H1 (cell line): ENCODE data around the gene SFT2D1. TPM values are rescaled to one million over a fixed set of nuclear protein-coding genes. Genes with fewer than 3 reads are reported as not detected.

Experiments
- CTCF ChIA-PET: fragments of 300-600 bp; sonication (Branson Sonifier 250); formaldehyde crosslinking; loops from one replicate; lab custom pipeline; 2021; ENCODE audit not compliant: partially characterized antibody; lab: Charles Lee
- POLR2A ChIA-PET: fragments of 300-600 bp; sonication (Branson Sonifier 250); formaldehyde crosslinking; loops from one replicate; lab custom pipeline; 2021; ENCODE audit warnings: inconsistent platforms; ENCODE audit not compliant: partially characterized antibody; lab: Charles Lee
- DNase-seq, 2 experiments: peaks; one replicate each; pipeline versions ENCODE4 v3.0.0 to v3.0.0-alpha.2; 2010 to 2022; ENCODE audit warnings: low spot score in 2 of 2, low read depth in 1 of 2, mixed read lengths in 1 of 2
- FAIRE-seq: peaks from 2 replicates; lab custom pipeline; 2011; peaks lifted over from hg19 to GRCh38; lab: Jason Lieb, UNC
- H2AFZ ChIP-seq: 2 replicates; pipeline ENCODE4 v1.8.1; 2012; ENCODE audit warnings: low read length, inconsistent platforms
- H2AK5ac ChIP-seq: 2 replicates; pipeline ENCODE4 v1.6.1; 2013; ENCODE audit warnings: low read depth, low read length
- H2BK120ac ChIP-seq: replicated peaks from 2 replicates; pipeline ENCODE3; 2013; ENCODE audit warnings: low read depth, low read length, inconsistent platforms
- H2BK12ac ChIP-seq: 2 replicates; pipeline ENCODE4 v1.6.1; 2013; ENCODE audit warnings: low read depth, low read length
- H2BK15ac ChIP-seq: 2 replicates; pipeline ENCODE4 v1.6.1; 2013; ENCODE audit warnings: low read length
- H2BK20ac ChIP-seq: 2 replicates; pipeline ENCODE4 v1.6.1; 2013; ENCODE audit warnings: low read length
- H2BK5ac ChIP-seq: 2 replicates; pipeline ENCODE4 v1.6.1; 2013; ENCODE audit warnings: low read depth, low read length
- H3K14ac ChIP-seq: 2 replicates; pipeline ENCODE4 v1.6.1; 2013; ENCODE audit warnings: inconsistent platforms; ENCODE audit not compliant: insufficient read length
- H3K18ac ChIP-seq: 2 replicates; pipeline ENCODE4 v1.6.1; 2013; ENCODE audit warnings: low read length; ENCODE audit errors: extremely low read depth
- H3K23ac ChIP-seq: 2 replicates; pipeline ENCODE4 v1.6.1; 2013; ENCODE audit warnings: inconsistent platforms; ENCODE audit not compliant: insufficient read length
- H3K23me2 ChIP-seq: 2 replicates; pipeline ENCODE4 v1.6.1; 2013; ENCODE audit warnings: low read depth, low read length
- H3K27ac ChIP-seq: 2 replicates; pipeline ENCODE4 v1.6.1; 2011; ENCODE audit warnings: low read depth, low read length, inconsistent platforms
- H3K27me3 ChIP-seq, 4 experiments: replicated peaks in 1 of 4; 1 replicate in 1 of 4; 2 replicates in 3 of 4; pipeline versions ENCODE4 v1.6.1 to v1.8.1; 2011 to 2013; ENCODE audit warnings: low read length in 3 of 4, mild to moderate bottlenecking in 3 of 4, inconsistent platforms in 2 of 4, mixed read lengths in 2 of 4, moderate library complexity in 1 of 4; ENCODE audit not compliant: control insufficient read depth in 3 of 4, insufficient read depth in 3 of 4; ENCODE audit errors: extremely low read depth in 1 of 4
- H3K36me3 ChIP-seq, 4 experiments: 2 replicates each; pipeline versions ENCODE4 v1.6.1 to v1.8.1; 2011 to 2013; ENCODE audit warnings: mild to moderate bottlenecking in 4 of 4, low read length in 3 of 4, moderate library complexity in 2 of 4, control low read depth in 1 of 4, inconsistent platforms in 1 of 4; ENCODE audit not compliant: insufficient read depth in 4 of 4, control insufficient read depth in 2 of 4
- H3K4ac ChIP-seq: replicated peaks from 2 replicates; pipeline ENCODE3; 2013; ENCODE audit warnings: low read length, low read depth, mixed read lengths, inconsistent platforms; ENCODE audit not compliant: insufficient read length
- H3K4me1 ChIP-seq, 4 experiments: replicated peaks in 1 of 4; 1 replicate in 1 of 4; 2 replicates in 3 of 4; pipeline versions ENCODE4 v1.6.1 to v1.8.1; 2011 to 2013; ENCODE audit warnings: low read length in 3 of 4, inconsistent platforms in 2 of 4, mixed read lengths in 1 of 4; ENCODE audit not compliant: insufficient read depth in 4 of 4, control insufficient read depth in 3 of 4
- H3K4me2 ChIP-seq, 2 experiments: 2 replicates each; pipeline versions ENCODE4 v1.6.1 to v1.8.1; 2011 to 2013; ENCODE audit warnings: low read depth in 2 of 2, low read length in 2 of 2, control low read depth in 1 of 2, inconsistent platforms in 1 of 2, mild to moderate bottlenecking in 1 of 2; ENCODE audit not compliant: insufficient read depth in 1 of 2
- H3K4me3 ChIP-seq, 4 experiments: fragments of 200-600, 300-600 bp in 1 of 4; sonication (generic), shearing (Covaris generic), sonication (Bioruptor Twin) in 1 of 4; 2 replicates each; pipeline versions ENCODE4 v1.5.1 to v1.8.1; 2011 to 2016; ENCODE audit warnings: low read length in 4 of 4, low read depth in 3 of 4, control low read depth in 2 of 4, inconsistent platforms in 2 of 4, mild to moderate bottlenecking in 2 of 4, mixed read lengths in 1 of 4, moderate library complexity in 1 of 4; ENCODE audit not compliant: insufficient read depth in 2 of 4; ENCODE audit errors: extremely low read depth in 1 of 4
- H3K56ac ChIP-seq: replicated peaks from 2 replicates; pipeline ENCODE3; 2013; ENCODE audit warnings: low read depth, mild to moderate bottlenecking, mixed read lengths, low read length, inconsistent platforms; ENCODE audit not compliant: insufficient read length
- H3K79me1 ChIP-seq: 2 replicates; pipeline ENCODE4 v1.6.1; 2013; ENCODE audit warnings: low read depth, low read length, control low read depth
- H3K79me2 ChIP-seq, 2 experiments: 2 replicates each; pipeline versions ENCODE4 v1.6.1 to v1.8.1; 2012 to 2013; ENCODE audit warnings: low read length in 2 of 2, mild to moderate bottlenecking in 2 of 2, inconsistent platforms in 1 of 2; ENCODE audit not compliant: insufficient read depth in 2 of 2, control insufficient read depth in 1 of 2
- H3K9ac ChIP-seq, 4 experiments: replicated peaks in 1 of 4; 1 replicate in 1 of 4; 2 replicates in 3 of 4; pipeline versions ENCODE4 v1.6.1 to v1.8.1; 2011 to 2013; ENCODE audit warnings: low read depth in 3 of 4, low read length in 3 of 4, control low read depth in 2 of 4, mild to moderate bottlenecking in 2 of 4, moderate library complexity in 2 of 4, inconsistent platforms in 1 of 4; ENCODE audit errors: extremely low read depth in 1 of 4
- H3K9me3 ChIP-seq, 2 experiments: 2 replicates each; pipeline versions ENCODE4 v1.6.1 to v1.8.1; 2012 to 2013; ENCODE audit warnings: mild to moderate bottlenecking in 2 of 2, moderate library complexity in 2 of 2, control low read depth in 1 of 2, inconsistent platforms in 1 of 2, low read depth in 1 of 2, low read length in 1 of 2, mixed read lengths in 1 of 2; ENCODE audit not compliant: insufficient read depth in 2 of 2
- H4K20me1 ChIP-seq, 2 experiments: replicated peaks in 1 of 2; 2 replicates each; pipeline versions ENCODE3 to v1.8.1; 2011 to 2013; ENCODE audit warnings: inconsistent platforms in 2 of 2, low read length in 2 of 2, mild to moderate bottlenecking in 1 of 2; ENCODE audit not compliant: insufficient read depth in 2 of 2, control insufficient read depth in 1 of 2
- H4K5ac ChIP-seq: 2 replicates; pipeline ENCODE4 v1.6.1; 2013; ENCODE audit warnings: low read length, low read depth, mixed read lengths, inconsistent platforms; ENCODE audit not compliant: insufficient read length
- H4K8ac ChIP-seq: 2 replicates; pipeline ENCODE4 v1.8.0; 2013; ENCODE audit warnings: mild to moderate bottlenecking, moderate library complexity, low read length, inconsistent platforms; ENCODE audit not compliant: insufficient read depth; ENCODE audit errors: extremely low read depth
- H4K91ac ChIP-seq: replicated peaks from 2 replicates; pipeline ENCODE3; 2013; ENCODE audit warnings: low read length, mixed read lengths, inconsistent platforms; ENCODE audit not compliant: insufficient read length
- BACH1 ChIP-seq: IDR thresholded peaks from 2 replicates; pipeline ENCODE4 v1.6.1; 2012; ENCODE audit warnings: low read length, improper control_type of control experiment
- CBX8 ChIP-seq: fragments of 300-800, 300-1000 bp; sonication (generic); IDR thresholded peaks from 2 replicates; pipeline ENCODE4 v1.7.1; 2016; ENCODE audit warnings: low read depth, low read length, borderline replicate concordance
- EGR1 ChIP-seq: IDR thresholded peaks from 2 replicates; pipeline ENCODE4 v1.6.1; 2011; ENCODE audit warnings: low read depth, low read length, borderline replicate concordance
- GABPA ChIP-seq: IDR thresholded peaks from 2 replicates; pipeline ENCODE4 v1.6.1; 2011; ENCODE audit warnings: mild to moderate bottlenecking, low read length, moderate library complexity, borderline replicate concordance; ENCODE audit not compliant: insufficient read depth
- JUN ChIP-seq: IDR thresholded peaks from 2 replicates; pipeline ENCODE4 v1.6.1; 2011; ENCODE audit warnings: low read depth, mild to moderate bottlenecking, improper control_type of control experiment, low read length
- JUND ChIP-seq: IDR thresholded peaks from 2 replicates; pipeline ENCODE4 v1.6.1; 2011; ENCODE audit warnings: mild to moderate bottlenecking, improper control_type of control experiment, low read length
- NRF1 ChIP-seq: IDR thresholded peaks from 2 replicates; pipeline ENCODE4 v1.6.1; 2011; ENCODE audit warnings: mild to moderate bottlenecking, low read depth, low read length, improper control_type of control experiment
- PHF8 ChIP-seq: fragments of 200-600 bp; sonication (generic); conservative IDR thresholded peaks from 2 replicates; pipeline ENCODE4 v1.7.1; 2012; ENCODE audit warnings: low read depth, mild to moderate bottlenecking, inconsistent platforms, low read length, moderate library complexity
- SRF ChIP-seq: IDR thresholded peaks from 2 replicates; pipeline ENCODE4 v1.6.1; 2011; ENCODE audit warnings: mild to moderate bottlenecking, low read depth, low read length, moderate library complexity
- WGBS, 2 experiments: shearing (Covaris generic) in 1 of 2; methylation state at CpG; one replicate each; pipeline versions ENCODE4 v1.1.6 to v1.1.7; 2013 to 2015; ENCODE audit warnings: low lambda C conversion rate in 2 of 2, mixed read lengths in 2 of 2, inconsistent platforms in 1 of 2, low coverage in 1 of 2, missing lambda C conversion rate in 1 of 2; ENCODE audit not compliant: insufficient replicate concordance in 2 of 2, insufficient coverage in 1 of 2, insufficient read length in 1 of 2; ENCODE audit errors: extremely low coverage in 1 of 2, missing lambda C conversion rate in 1 of 2; 5-methylcytosine and 5-hydroxymethylcytosine counted together
- polyA plus RNA-seq, 7 experiments: library from polyadenylated mRNA; depleted of rRNA in 3 of 7; stranded (reverse) in 5 of 7; unstranded in 2 of 7; fragments of >200 nt in 5 of 7; fragments of 200-250 nt in 2 of 7; gene quantifications; 1 replicate in 5 of 7; 2 replicates in 1 of 7; 4 replicates in 1 of 7; pipeline versions ENCODE4 v1.2.1 to v1.2.3, GENCODE V29; 2011 to 2013; ENCODE audit warnings: missing spikeins in 2 of 7, mixed read lengths in 2 of 7
- total RNA-seq: library from RNA; stranded (reverse); fragmentation: NEBNext Ultra II Directional; extraction: Animal tissue kit (Norgen Biotek cat#: 25700); gene quantifications from 2 replicates; pipeline ENCODE4 v1.2.1, GENCODE V29; 2021

The SFT2D1 gene
- total and polyA plus RNA-seq, 2 of the 8 experiments (the other 6 are each of a cell fraction or from before 2014, with no cell fraction given): 52.3 to 76.1 TPM

DNA sequence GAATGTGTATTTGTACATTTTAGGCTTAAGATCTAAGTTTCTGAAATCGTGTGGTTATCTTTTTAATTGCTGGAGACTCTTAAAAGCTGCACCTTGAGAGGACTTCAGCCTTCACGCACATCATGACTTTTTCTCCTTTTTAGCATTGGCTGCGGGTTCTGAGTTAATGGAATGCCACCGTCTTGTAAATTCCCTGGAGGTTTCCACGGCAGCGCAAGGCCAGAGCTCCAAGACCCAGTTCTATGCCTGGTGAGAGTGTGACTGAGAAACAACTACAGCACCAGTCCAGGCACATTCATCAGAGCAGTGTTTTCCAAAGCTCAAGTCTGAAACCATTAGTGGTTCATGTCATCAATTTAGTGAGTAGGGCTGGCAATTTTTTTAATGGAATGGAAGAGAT lies 57.1 kb downstream of the SFT2D1 start:
- Histone ChIP-seq H4K8ac (no peak overlapping the region), H3K56ac (no peak overlapping the region), H3K79me2 (no peaks in the 10 kb centered on the region), H3K79me1 (no peaks in the 10 kb centered on the region), H3K9me3 (no peaks in the 10 kb centered on the region), H4K5ac (no peak overlapping the region), H4K20me1 (no peaks in the 10 kb centered on the region), H2BK5ac (no peak overlapping the region), H3K4me1 (peaks cover 0 to 3% (median 0%) of the 10 kb centered on the region in 4 experiments; a peak in 1 of 7 replicates), H2BK20ac (no peak overlapping the region), H2BK120ac (no peak overlapping the region), H2BK15ac (no peak overlapping the region), H3K23me2 (no peaks in the 10 kb centered on the region), H3K4me3 (no peak overlapping the region), H3K4me2 (no peak overlapping the region), H2BK12ac (no peak overlapping the region), H3K23ac (no peak overlapping the region), H3K36me3 (no peaks in the 10 kb centered on the region), H4K91ac (no peak overlapping the region), H3K18ac (no peak overlapping the region), H3K14ac (no peak overlapping the region), H3K4ac (no peak overlapping the region), H2AFZ (no peak overlapping the region), H3K27me3 (peaks cover 0 to 5% (median 0%) of the 10 kb centered on the region in 4 experiments; a peak in 3 of 7 replicates), H2AK5ac (no peak overlapping the region), H3K9ac (no peak overlapping the region), H3K27ac (no peak overlapping the region)
- FAIRE-seq (no peak), DNase-seq (no peak)
- TF ChIP-seq SRF: no peak
- TF ChIP-seq GABPA: no peak
- no peak for TF ChIP-seq BACH1
- no peak for TF ChIP-seq CBX8
- no peak for TF ChIP-seq PHF8
- TF ChIP-seq EGR1: no peak
- TF ChIP-seq JUND: no peak
- TF ChIP-seq NRF1: no peak
- TF ChIP-seq JUN: no peak
- POLR2A ChIA-PET: interaction anchor here (1.7 kb wide), 1 partner anchor 98 kb away, joined by 4 read pairs; no protein-coding TSS in a partner anchor
- 86% methylated on average over 6 of the region's 6 CpGs; no CpG with 5 or more reads in 1 of the 2 experiments for WGBS, 2 experiments
- CTCF ChIA-PET: interaction anchor here (1.0 to 3.0 kb wide), 6 partner anchors 9 to 120 kb away, joined by 4 to 12 read pairs (median 7); no protein-coding TSS in a partner anchor
